ENCODE data around the gene DIRAS3. TPM values are rescaled to one million over a fixed set of nuclear protein-coding genes. Genes with fewer than 3 reads are reported as not detected.

Gene DIRAS3
- total RNA-seq, result not detected in 2 replicates

GRCh38 chr1:68049941-68050878 lies at the start of gene DIRAS3:
Gene DIRAS3 (minus strand): TSS chr1:68050627. CDS start chr1:68047297, 3,330 bp downstream.

Other genes starting within 250 kb of the DIRAS3 start
- gene GNG12, start 217.2 kb downstream of the DIRAS3 start, total RNA-seq, result 104 and 108 TPM in 2 replicates
- 28.7 and 35.0 TPM in 2 replicates for gene WLS, start 181.9 kb upstream of the DIRAS3 start, total RNA-seq